Activated CD4-positive, alpha-beta T cell treated with anti-CD3 and anti-CD28 coated beads, Interleukin-2, Interleukin-6, amounts not matched to agents 100 ng/mL and 50 ng/mL, durations not matched to agents 16 hours and 8 hours (primary cell): ENCODE measurements around the gene H2AZ2.
"Not testable (repeated sequence)": the region's sequence is repeated elsewhere in the genome, so short reads cannot be mapped to it uniquely, and the experiment has no call there.

Source experiments
- DNase-seq: peaks from one replicate; pipeline ENCODE4 v3.0.0-alpha.2; 2020

Gene H2AZ2

GRCh38 chr7:44870336-44870735, 22.4 kb upstream of the H2AZ2 start:
- not testable (repeated sequence) for DNase-seq

- DNase-seq, result peak; percentile 52
Observed at GRCh38 chr7:44867073-44867995, 19.4 kb upstream of the H2AZ2 start.

GRCh38 chr7:44861949-44862348, 14.1 kb upstream of the H2AZ2 start:
- not testable (repeated sequence) for DNase-seq

GRCh38 chr7:44858161-44858560, 10.3 kb upstream of the H2AZ2 start:
- DNase-seq, result no peak

- no peak for DNase-seq
Observed at GRCh38 chr7:44854644-44855364, 6.9 kb upstream of the H2AZ2 start.

- peak; percentile 67 for DNase-seq
Observed at GRCh38 chr7:44853391-44853790, 5.5 kb upstream of the H2AZ2 start.

- no peak for DNase-seq
Observed at GRCh38 chr7:44852590-44852989, 4.7 kb upstream of the H2AZ2 start.

- DNase-seq, result peak; percentile 40
Observed at GRCh38 chr7:44849885-44850544, 2.1 kb upstream of the H2AZ2 start.

- no peak for DNase-seq
Observed at GRCh38 chr7:44849259-44849884, 1.5 kb upstream of the H2AZ2 start.

GRCh38 chr7:44847509-44847919, 373 bp downstream of the H2AZ2 start:
- peak; percentile 91 for DNase-seq

- no peak for DNase-seq
Observed at GRCh38 chr7:44846816-44847508, 925 bp downstream of the H2AZ2 start.

- peak; percentile 14 for DNase-seq
Observed at GRCh38 chr7:44846390-44846789, 1.5 kb downstream of the H2AZ2 start.

- DNase-seq, result no peak
Observed at GRCh38 chr7:44845451-44845850, 2.4 kb downstream of the H2AZ2 start.

GRCh38 chr7:44843440-44843839, 4.4 kb downstream of the H2AZ2 start:
- DNase-seq, result not testable (repeated sequence)

- not testable (repeated sequence) for DNase-seq
Observed at GRCh38 chr7:44842675-44843074, 5.2 kb downstream of the H2AZ2 start.

GRCh38 chr7:44838751-44839150, 9.1 kb downstream of the H2AZ2 start:
- DNase-seq, result no peak

- no peak for DNase-seq
Observed at GRCh38 chr7:44827567-44827966, 20.3 kb downstream of the H2AZ2 start.

GRCh38 chr7:44824894-44825526, 22.9 kb downstream of the H2AZ2 start:
- DNase-seq, result no peak

GRCh38 chr7:44823255-44823781, 24.6 kb downstream of the H2AZ2 start:
- DNase-seq, result no peak

- DNase-seq, result no peak
Observed at GRCh38 chr7:44819292-44819691, 28.6 kb downstream of the H2AZ2 start.

- DNase-seq, result no peak
Observed at GRCh38 chr7:44814919-44815318, 33.0 kb downstream of the H2AZ2 start.

GRCh38 chr7:44811571-44811970, 36.3 kb downstream of the H2AZ2 start:
- no peak for DNase-seq
